Activated CD4-positive, alpha-beta T cell treated with anti-CD3 and anti-CD28 coated beads, Interleukin-2, Interleukin-4, amounts not matched to agents 100 ng/mL and 50 ng/mL, durations not matched to agents 16 hours and 8 hours (primary cell): ENCODE results near the gene PCBD2.
"Not testable (repeated sequence)": the region's sequence is repeated elsewhere in the genome, so short reads cannot be mapped to it uniquely, and the experiment has no call there.

Experiments
- DNase-seq: peaks from one replicate; pipeline ENCODE4 v3.0.0-alpha.2; 2020; ENCODE audit warnings: low spot score

The PCBD2 gene

GRCh38 chr5:134906811-134907210 lies 1.9 kb downstream of the PCBD2 start:
- no peak for DNase-seq

DNA sequence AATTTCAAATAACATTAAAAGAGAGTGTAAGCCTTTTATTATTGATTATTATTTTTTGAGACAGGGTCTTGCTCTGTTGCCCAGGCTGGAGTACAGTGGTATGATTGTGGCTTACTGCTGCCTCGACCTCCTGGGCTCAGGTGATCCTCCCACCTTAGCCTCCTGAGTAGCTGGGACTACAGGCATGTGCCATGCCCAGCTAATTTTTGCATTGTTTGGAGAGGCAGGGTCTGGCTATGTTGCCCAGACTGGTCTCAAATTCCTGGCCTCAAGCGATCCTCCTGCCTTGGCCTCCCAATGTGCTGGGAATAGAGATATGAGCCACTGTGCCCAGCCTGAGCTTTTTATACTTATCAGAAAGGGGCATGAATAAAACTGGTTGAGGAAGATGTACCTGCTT lies 5.8 kb downstream of the PCBD2 start:
- DNase-seq: not testable (repeated sequence)

DNA sequence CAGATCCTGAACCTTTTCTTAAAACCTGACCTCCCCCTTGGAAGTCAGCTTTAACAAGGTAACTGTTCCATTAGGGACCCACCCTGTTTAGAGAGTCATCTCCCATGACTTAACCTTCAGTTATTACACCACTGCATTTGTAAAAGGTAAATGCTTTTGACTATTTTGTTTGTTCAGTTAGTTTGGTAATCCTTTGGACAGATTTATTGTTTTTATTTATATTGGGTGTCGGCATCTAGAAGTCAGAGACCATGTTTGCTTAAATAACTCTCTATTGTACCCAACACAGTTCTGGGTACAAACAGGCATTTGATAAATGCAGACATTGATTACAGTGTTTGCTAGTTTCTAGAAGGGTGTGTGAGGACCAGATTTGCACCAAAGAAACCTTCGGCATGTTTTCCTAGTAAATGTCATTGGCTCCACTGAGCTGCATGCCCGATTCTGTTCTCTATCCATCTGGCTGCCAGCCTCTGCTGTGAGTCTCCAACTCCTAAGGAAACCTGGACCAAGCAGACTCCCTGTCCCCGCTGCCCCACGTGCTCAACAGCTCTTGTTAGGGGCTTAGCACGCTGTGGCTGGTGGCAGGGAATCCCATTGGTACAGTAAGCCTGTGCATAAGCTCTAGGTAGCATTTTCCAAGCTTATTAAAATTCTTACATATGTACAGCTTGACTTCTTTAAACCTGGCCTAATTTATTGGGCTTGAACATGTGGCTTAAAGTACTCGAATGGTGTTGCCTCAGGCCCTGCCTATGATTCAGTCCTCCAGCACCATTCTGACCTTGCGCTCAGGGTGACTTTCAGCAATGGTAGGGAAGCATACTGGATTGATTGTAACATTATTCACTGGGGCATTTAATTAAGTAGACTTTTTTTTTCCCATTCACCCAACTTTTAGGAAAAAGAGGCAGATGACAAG lies 6.6 kb downstream of the PCBD2 start:
- DNase-seq: no peak

GRCh38 chr5:134913254-134913653 lies 8.3 kb downstream of the PCBD2 start:
- DNase-seq: no peak

- DNase-seq: no peak
Measured at GRCh38 chr5:134913795-134914194, 8.9 kb downstream of the PCBD2 start.

DNA sequence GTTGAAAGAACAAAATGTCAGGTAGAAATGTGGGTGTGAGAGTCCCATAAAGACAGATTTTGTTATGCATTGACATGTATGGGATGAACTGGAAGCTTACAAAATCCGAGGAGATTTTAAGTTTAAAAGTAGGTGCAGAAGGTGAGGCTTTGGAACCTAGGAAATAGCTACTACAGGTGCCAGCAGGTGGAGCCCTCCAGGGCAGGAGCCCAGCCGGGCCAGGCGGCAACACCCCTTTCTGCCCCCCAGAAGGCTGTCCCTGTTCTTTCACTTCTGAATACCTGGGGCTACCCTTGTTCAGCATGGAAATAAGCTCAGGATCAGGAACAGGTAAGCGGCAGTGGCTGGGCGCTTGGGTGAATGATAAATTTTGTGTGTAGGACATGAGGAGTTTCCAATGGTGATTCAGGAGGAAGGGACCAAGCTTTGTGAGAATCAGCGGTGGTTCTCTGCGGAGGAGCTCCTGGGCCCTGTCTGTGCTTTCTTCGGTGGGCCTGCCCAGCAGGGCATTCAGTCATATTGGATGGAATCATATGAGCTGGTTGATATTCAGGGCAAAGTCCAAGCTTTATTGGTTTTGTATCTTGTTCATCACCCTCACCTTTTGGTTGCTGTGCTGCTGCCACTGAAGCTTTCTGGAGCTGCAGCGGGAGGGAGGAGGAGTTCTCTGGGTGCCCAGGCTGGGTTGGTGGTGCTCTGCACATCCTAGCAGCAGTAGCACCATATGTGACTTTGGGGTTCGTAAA lies 12.3 kb downstream of the PCBD2 start:
- no peak for DNase-seq

- no peak for DNase-seq
Measured at GRCh38 chr5:134918861-134919260, 13.9 kb downstream of the PCBD2 start.

- DNase-seq: no peak
Measured at GRCh38 chr5:134920848-134921575, 16.1 kb downstream of the PCBD2 start.

GRCh38 chr5:134932508-134932907 lies 27.6 kb downstream of the PCBD2 start:
- DNase-seq: no peak

GRCh38 chr5:134934202-134934601 lies 29.3 kb downstream of the PCBD2 start:
- DNase-seq: no peak

GRCh38 chr5:134935711-134936602 lies 31.0 kb downstream of the PCBD2 start:
- DNase-seq: no peak

- no peak for DNase-seq
Measured at GRCh38 chr5:134937526-134937925, 32.6 kb downstream of the PCBD2 start.

- DNase-seq: no peak
Measured at GRCh38 chr5:134938030-134938429, 33.1 kb downstream of the PCBD2 start.

DNA sequence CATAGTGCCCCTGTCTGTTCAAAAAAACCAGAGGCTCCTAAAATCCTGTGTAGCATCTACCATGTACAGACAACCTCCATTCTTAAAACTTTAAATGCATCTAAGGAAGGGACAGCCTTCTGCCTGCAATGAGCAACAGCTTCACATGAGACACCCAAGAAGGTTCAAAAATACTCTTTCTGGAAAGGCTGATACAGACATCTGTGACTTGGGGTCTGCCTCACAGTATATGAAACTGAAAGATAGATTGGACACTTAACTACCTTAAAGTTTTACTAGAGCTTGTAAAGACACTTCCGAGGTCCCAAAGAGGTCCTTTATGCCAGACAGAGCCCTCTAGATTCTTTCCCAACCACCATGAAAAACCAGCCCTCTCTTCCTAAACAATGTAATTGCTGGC lies 34.6 kb downstream of the PCBD2 start:
- no peak for DNase-seq

GRCh38 chr5:134943547-134943946 lies 38.6 kb downstream of the PCBD2 start:
- no peak for DNase-seq

DNA sequence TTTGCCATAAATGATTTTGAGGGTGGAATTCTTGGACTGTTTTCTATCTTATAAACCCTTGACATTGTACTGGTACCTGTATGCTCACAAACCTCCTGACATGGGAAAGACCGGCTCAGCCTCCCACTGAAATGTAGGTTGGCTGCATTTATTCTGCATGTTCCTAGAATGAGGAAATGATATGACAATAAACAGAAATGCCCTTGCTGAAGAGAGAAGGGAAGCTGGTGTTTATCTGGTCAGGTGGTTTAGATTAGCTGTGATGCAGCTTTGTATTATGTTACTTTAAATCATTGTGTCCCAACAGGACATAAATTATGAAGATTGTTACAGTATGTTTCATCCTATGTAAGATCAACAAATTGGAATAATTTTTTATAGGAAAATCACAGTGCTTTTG lies 39.7 kb downstream of the PCBD2 start:
- no peak for DNase-seq

DNA sequence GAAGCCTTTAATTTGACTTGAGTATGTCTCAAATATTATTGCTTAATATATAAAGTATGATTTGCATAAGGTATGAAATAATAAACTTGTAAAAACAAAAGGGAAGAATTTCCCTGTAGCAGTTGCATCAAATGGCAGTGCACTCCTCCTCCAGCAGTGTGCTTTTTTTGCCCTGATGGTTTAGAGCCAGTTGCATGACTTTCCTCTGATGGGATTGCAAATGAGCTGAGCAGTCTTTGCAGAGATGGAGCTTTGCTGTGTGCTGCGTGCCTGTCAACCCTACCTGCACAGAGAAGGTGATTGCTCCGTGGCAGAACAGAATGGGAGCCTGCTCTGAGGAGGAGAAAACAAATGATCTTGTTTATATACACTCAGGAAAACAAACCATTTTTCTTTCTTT lies 40.1 kb downstream of the PCBD2 start:
- DNase-seq: no peak

DNA sequence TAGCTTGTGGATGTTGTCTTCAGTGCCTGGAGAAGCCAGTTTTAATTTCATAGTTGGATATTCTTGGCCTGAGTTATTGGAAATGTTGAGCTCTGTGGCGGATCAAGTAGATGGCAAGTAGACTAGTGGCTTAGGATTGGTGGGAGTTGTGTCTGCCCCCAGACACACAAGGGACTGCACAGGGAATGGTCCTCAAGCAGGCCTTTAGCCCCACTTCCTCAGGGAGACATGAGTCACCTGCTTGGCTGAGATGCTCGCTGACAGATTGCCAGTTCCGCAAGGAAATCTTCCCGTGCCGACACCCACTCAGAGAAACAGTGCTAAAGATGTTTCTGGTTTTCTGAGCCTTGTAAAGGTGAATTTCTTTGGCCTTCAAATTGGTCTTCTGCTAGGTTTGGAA lies 44.0 kb downstream of the PCBD2 start:
- no peak for DNase-seq

GRCh38 chr5:134949316-134949715 lies 44.4 kb downstream of the PCBD2 start:
- no peak for DNase-seq

DNA sequence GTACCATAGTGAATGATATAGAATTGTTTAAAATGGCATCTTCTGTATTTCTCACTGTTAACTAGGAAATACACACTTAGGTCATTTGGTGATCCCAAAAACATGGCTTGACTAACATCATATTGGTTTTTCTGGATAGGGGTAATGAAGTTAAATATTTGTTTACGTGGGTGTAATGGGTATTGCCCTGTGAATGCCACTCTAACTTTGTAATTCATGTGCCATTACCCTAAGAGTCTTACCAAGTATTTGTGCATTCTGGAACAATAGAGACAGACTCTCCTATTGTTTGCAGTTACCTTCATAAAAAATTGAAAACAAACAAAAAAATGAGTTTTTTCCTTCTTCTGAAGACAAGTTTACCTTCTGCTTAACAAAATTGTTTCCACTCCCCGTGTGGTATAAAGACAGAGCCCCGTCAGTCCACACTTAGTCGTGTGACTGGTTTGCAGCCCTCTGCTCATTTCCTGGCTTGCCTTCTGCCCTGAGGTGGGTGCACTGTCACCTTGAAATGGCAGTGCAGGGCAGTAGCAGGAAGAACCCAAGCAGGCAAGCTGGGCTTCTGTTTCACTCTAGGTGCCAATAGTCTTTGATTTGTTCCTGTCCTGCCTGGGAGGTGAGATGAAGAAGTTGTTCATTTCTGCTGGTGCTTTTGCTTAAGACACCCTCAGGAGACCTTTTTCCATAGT lies 53.1 kb downstream of the PCBD2 start:
- DNase-seq: no peak

- no peak for DNase-seq
Measured at GRCh38 chr5:134958755-134959154, 53.8 kb downstream of the PCBD2 start.
